Measurements from ENCODE around the gene S1PR5. TPM values are rescaled to one million over a fixed set of nuclear protein-coding genes. Genes with fewer than 3 reads are reported as not detected.
"Not testable (repeated sequence)": the region's sequence is repeated elsewhere in the genome, so short reads cannot be mapped to it uniquely, and the experiment has no call there.

S1PR5 gene
- polyA plus RNA-seq, 1 donor, result 0.96 TPM

DNA sequence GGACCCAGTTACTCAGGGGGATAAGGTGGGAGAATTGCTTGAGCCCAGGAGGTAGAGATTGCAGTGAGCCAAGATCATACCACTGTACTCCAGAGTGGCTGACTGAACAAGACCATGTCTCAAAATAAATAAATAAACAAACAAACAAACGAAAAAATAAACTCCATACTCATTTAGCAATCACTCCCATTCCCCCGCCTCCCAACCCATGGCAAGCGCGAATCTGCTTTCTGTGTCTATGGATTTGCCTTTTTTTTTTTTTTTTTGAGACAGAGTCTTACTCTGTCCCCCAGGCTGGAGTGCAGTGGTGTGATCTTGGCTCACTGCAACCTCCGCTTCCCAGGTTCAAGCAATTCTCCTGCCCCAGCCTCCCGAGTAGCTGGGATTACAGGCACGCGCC is 9.6 kb upstream of the S1PR5 start:
- H3K27me3 ChIP-seq (ENCODE audit: control insufficient read depth, insufficient read depth, low read length); H3K4me3 ChIP-seq (ENCODE audit: low read length); H3K27ac ChIP-seq (ENCODE audit: low read length); DNase-seq; H3K36me3 ChIP-seq (ENCODE audit: control insufficient read depth, insufficient read depth, low read length); H3K9me3 ChIP-seq (ENCODE audit: control insufficient read depth, low read depth, low read length); H3K4me1 ChIP-seq (ENCODE audit: control insufficient read depth, insufficient read depth, low read length): not testable (repeated sequence)
- no CpG with 5 or more reads among the region's 8 CpGs for WGBS (ENCODE audit: insufficient coverage, low lambda C conversion rate)

DNA sequence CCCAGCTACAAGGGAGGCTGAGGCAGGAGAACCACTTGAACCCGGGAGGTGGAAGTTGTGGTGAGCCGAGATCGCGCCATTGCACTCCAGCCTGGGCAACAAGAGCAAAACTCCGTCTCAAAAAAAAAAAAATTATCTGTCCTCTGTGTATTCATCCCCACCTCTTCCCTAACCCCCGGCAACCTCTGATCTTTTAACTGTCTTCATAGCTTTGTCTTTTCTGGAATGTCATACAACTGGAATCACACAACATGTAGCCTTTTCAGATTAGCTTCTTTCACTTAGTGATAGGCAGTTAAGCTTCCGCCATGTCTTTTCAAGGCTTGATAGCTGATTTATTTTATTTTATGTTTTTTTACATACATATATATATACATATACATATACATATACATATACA is 8.4 kb upstream of the S1PR5 start:
- H3K27me3 ChIP-seq (ENCODE audit: control insufficient read depth, insufficient read depth, low read length), result peaks cover 13% of the 10 kb centered on the region
- no peak for DNase-seq
- no peak overlapping the region for H3K27ac ChIP-seq (ENCODE audit: low read length)
- H3K4me3 ChIP-seq (ENCODE audit: low read length), result no peak overlapping the region
- H3K9me3 ChIP-seq (ENCODE audit: control insufficient read depth, low read depth, low read length), result no peaks in the 10 kb centered on the region
- no peaks in the 10 kb centered on the region for H3K36me3 ChIP-seq (ENCODE audit: control insufficient read depth, insufficient read depth, low read length)
- 74% methylated on average over 4 of the region's 7 CpGs for WGBS (ENCODE audit: insufficient coverage, low lambda C conversion rate)
- no peaks in the 10 kb centered on the region for H3K4me1 ChIP-seq (ENCODE audit: control insufficient read depth, insufficient read depth, low read length)

DNA sequence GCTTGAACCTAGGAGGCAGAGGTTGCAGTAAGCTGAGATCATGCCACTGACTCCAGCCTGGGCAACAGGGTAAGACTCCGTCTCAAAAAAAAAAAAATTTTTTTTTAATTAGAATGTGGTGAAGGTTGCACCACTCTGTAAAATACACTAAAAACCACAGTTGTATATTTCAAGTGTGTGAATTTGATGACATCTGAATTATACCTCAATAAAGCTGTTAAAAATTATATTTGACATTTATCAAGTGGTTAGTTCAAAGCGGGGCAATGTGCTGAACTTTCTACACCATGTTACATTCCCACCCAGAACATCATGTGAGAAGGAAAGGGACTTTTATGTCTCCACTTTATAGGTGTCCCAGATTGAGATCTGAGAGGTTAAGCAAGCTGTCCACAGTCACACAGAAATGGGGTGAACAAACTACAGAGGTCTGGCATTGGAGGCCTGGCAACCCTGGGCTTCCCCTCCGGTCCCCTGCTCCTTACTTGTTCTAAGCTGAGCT is 5.9 kb upstream of the S1PR5 start:
- no peaks in the 10 kb centered on the region for H3K4me1 ChIP-seq (ENCODE audit: control insufficient read depth, insufficient read depth, low read length)
- no peak overlapping the region for H3K4me3 ChIP-seq (ENCODE audit: low read length)
- no peaks in the 10 kb centered on the region for H3K9me3 ChIP-seq (ENCODE audit: control insufficient read depth, low read depth, low read length)
- no CpG with 5 or more reads among the region's 3 CpGs for WGBS (ENCODE audit: insufficient coverage, low lambda C conversion rate)
- no peak for DNase-seq
- H3K27me3 ChIP-seq (ENCODE audit: control insufficient read depth, insufficient read depth, low read length), result peaks cover 37% of the 10 kb centered on the region
- no peak overlapping the region for H3K27ac ChIP-seq (ENCODE audit: low read length)
- no peaks in the 10 kb centered on the region for H3K36me3 ChIP-seq (ENCODE audit: control insufficient read depth, insufficient read depth, low read length)

DNA sequence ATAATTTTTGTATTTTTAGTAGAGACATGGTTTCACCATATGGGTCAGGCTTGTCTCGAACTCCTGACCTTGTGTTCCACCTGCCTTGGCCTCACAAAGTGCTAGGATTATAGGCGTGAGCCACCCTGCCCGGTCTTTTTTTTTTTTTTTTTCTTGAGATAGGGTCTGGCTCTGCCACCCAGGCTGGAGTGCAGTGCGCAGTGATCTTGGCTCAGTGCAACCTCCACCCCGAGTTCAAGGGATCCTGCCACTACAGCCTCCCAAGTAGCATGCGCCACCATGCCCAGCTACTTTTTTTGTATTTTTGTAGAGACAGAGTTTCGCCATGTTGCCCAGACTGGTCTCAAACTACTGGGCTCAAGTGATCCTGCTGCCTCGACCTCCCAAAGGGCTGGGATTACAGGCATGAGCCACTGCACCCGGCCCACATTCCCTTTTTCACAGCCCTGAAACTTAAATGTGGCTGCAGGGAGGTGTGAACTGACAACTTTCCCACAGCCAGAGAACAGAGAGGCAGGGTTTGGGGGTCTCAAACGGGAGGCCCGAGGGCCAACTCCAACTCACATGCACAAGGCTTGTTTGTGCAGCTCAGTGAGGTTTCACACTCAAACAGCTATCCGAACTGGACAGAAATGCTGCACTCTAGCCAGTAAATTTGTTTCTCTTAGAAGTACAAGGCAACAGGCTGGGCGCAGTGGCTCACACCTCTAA is 4.4 kb upstream of the S1PR5 start:
- no peaks in the 10 kb centered on the region for H3K9me3 ChIP-seq (ENCODE audit: control insufficient read depth, low read depth, low read length)
- H3K27ac ChIP-seq (ENCODE audit: low read length), result no peak overlapping the region
- DNase-seq, result no peak
- H3K4me3 ChIP-seq (ENCODE audit: low read length), result no peak overlapping the region
- H3K4me1 ChIP-seq (ENCODE audit: control insufficient read depth, insufficient read depth, low read length), result peaks cover 5% of the 10 kb centered on the region
- WGBS (ENCODE audit: insufficient coverage, low lambda C conversion rate), result no CpG with 5 or more reads among the region's 13 CpGs
- H3K27me3 ChIP-seq (ENCODE audit: control insufficient read depth, insufficient read depth, low read length), result peaks cover 52% of the 10 kb centered on the region
- H3K36me3 ChIP-seq (ENCODE audit: control insufficient read depth, insufficient read depth, low read length), result no peaks in the 10 kb centered on the region

DNA sequence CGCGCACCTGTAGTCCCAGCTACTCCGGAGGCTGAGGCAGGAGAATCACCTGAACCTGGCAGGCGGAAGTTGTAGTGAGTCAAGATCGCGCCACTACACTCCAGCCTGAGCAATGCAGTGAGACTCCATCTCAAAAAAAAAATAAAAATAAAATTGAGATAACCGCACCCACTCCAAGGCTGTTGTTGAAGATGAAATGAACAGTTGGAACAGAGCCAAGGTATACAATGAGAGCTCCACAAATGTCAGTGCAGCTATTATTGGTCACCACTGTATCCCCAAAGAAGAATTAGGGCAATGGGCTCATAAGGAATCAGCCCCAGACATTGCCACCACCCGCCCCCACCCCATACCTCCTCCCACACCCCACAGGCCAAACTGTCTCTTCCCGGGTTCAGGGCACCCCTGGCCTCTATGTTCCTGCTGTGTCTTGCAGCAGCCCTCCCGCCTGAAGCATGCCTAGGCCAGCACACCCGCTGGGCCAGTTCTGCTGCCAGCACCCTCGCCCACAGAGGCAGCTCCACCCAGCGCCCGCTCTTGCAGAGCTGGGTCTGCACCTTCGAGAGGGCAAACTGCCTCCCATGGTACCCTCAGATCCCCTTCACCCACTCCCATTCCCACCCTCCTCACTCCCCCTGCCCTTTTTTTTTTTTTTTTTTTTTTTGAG is 3.5 kb upstream of the S1PR5 start:
- no CpG with 5 or more reads among the region's 15 CpGs for WGBS (ENCODE audit: insufficient coverage, low lambda C conversion rate)
- Histone ChIP-seq H3K4me1 (ENCODE audit: control insufficient read depth, insufficient read depth, low read length) (peaks cover 5% of the 10 kb centered on the region), H3K9me3 (ENCODE audit: control insufficient read depth, low read depth, low read length) (no peaks in the 10 kb centered on the region), H3K27me3 (ENCODE audit: control insufficient read depth, insufficient read depth, low read length) (peaks cover 61% of the 10 kb centered on the region), H3K36me3 (ENCODE audit: control insufficient read depth, insufficient read depth, low read length) (no peaks in the 10 kb centered on the region), H3K4me3 (ENCODE audit: low read length) (no peak overlapping the region), H3K27ac (ENCODE audit: low read length) (no peak overlapping the region)
- DNase-seq, result no peak

DNA sequence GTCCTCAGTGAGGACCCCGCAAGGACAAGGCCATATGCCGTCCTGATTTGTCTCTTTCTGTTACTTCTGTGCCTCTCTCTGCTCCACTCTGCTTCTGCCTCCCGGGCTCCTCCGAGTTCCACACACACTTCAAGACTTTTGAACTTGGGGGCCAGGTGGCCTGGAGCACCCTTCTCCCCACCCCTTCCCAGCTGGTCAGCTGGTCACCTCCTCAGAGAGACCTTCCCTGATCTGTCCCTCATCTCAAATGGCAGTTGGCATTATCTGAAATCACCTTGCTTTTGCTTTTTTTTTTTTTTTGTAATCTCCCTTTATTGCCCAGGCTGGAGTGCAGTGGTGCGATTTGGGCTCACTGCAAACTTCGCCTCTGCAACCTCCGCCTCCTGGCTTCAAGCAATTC is 2.2 kb upstream of the S1PR5 start:
- WGBS (ENCODE audit: insufficient coverage, low lambda C conversion rate), result 60% methylated on average over 3 of the region's 7 CpGs
- no peak overlapping the region for H3K4me3 ChIP-seq (ENCODE audit: low read length)
- H3K36me3 ChIP-seq (ENCODE audit: control insufficient read depth, insufficient read depth, low read length), result no peaks in the 10 kb centered on the region
- peaks cover 5% of the 10 kb centered on the region for H3K4me1 ChIP-seq (ENCODE audit: control insufficient read depth, insufficient read depth, low read length)
- H3K27me3 ChIP-seq (ENCODE audit: control insufficient read depth, insufficient read depth, low read length), result peaks cover 74% of the 10 kb centered on the region
- H3K9me3 ChIP-seq (ENCODE audit: control insufficient read depth, low read depth, low read length), result peaks cover 5% of the 10 kb centered on the region
- DNase-seq, result no peak
- H3K27ac ChIP-seq (ENCODE audit: low read length), result no peak overlapping the region

DNA sequence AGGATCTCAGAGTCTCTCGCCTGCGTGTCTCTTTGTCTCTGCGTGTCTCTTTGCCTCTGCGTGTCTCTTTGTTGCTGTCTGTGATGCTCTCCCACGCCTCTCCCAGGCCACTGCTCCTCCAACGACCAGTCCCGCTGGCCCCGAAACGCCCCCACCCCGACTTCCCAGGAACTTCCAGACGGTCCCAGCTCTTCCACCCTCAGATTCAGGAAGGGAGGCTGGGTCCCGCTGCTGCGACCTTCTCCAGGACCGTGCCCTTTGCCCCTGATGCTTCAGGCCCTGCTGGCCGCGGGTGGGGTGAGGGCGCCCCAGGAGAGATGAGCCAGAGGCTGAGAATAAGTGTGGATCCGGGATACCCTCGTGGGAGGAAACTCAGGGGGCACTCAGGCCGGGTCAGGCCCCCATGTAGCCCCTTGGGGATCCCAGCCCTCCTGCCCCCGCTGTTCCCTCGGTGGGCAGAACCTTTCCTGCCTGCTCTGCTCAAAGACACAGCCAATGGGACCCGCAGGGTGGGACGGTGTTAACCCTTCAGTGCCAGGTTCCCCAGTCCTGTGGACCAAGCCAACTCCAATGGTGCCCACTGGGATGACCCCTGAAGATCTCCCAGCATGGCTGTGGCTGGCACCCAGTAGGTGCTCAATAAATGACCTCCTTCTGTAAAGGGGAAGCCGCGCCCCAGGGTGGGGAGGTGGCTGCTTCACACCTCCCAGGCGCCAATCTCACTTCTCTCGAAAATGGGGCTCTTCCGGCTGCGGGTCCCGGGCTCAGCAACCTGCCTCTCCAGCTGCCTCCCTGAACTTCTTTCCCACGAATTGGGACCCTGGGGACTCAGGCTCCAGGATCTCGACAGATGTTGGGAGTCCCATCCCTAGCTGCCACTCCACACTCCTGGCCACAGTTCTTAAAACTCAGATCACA is 1.5 kb upstream of the S1PR5 start:
- no peak for DNase-seq
- Histone ChIP-seq H3K9me3 (ENCODE audit: control insufficient read depth, low read depth, low read length) (peaks cover 5% of the 10 kb centered on the region), H3K27ac (ENCODE audit: low read length) (no peak overlapping the region), H3K4me1 (ENCODE audit: control insufficient read depth, insufficient read depth, low read length) (peaks cover 5% of the 10 kb centered on the region), H3K4me3 (ENCODE audit: low read length) (no peak overlapping the region), H3K36me3 (ENCODE audit: control insufficient read depth, insufficient read depth, low read length) (no peaks in the 10 kb centered on the region), H3K27me3 (ENCODE audit: control insufficient read depth, insufficient read depth, low read length) (peaks cover 77% of the 10 kb centered on the region)
- WGBS (ENCODE audit: insufficient coverage, low lambda C conversion rate), result 4% methylated on average over 4 of the region's 33 CpGs

DNA sequence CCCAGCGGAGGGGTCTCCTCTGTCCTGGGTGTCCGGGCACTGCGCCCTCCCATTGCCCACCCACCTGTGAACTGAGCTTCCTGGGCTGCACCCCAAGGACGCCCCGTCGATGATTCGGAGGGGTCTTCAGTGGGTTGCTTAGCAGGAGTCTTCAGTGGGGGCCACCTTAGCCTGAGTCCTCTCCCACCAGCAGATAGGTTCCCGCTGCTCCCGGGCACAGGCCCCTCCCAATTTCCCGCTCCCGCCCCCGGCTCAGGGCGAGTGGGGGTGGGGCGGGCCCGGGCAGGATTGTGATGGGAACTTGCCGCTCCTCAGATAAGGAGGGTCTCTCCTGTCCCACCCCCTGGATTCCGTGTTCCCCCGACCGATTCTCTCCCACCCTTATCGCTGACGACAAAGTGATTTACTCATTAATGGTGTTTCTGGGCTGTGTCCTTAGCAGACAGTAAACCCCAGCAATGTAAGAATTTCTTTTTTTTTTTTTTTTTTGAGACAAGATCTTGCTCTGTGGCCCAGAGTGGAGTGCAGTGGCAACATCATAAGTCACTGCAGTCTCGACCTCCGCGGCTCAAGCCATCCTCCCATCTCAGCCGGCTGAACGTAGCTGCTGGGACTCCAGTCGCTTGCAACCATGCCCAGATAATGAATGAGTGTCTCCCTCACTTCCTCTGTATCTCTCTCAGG is 655 bp upstream of the S1PR5 start:
- WGBS (ENCODE audit: insufficient coverage, low lambda C conversion rate), result no CpG with 5 or more reads among the region's 27 CpGs
- Histone ChIP-seq H3K36me3 (ENCODE audit: control insufficient read depth, insufficient read depth, low read length) (no peaks in the 10 kb centered on the region), H3K4me3 (ENCODE audit: low read length) (peak overlapping the region; percentile 10), H3K27me3 (ENCODE audit: control insufficient read depth, insufficient read depth, low read length) (peaks cover 85% of the 10 kb centered on the region), H3K27ac (ENCODE audit: low read length) (no peak overlapping the region), H3K4me1 (ENCODE audit: control insufficient read depth, insufficient read depth, low read length) (peaks cover 5% of the 10 kb centered on the region), H3K9me3 (ENCODE audit: control insufficient read depth, low read depth, low read length) (peaks cover 5% of the 10 kb centered on the region)
- DNase-seq, result no peak

DNA sequence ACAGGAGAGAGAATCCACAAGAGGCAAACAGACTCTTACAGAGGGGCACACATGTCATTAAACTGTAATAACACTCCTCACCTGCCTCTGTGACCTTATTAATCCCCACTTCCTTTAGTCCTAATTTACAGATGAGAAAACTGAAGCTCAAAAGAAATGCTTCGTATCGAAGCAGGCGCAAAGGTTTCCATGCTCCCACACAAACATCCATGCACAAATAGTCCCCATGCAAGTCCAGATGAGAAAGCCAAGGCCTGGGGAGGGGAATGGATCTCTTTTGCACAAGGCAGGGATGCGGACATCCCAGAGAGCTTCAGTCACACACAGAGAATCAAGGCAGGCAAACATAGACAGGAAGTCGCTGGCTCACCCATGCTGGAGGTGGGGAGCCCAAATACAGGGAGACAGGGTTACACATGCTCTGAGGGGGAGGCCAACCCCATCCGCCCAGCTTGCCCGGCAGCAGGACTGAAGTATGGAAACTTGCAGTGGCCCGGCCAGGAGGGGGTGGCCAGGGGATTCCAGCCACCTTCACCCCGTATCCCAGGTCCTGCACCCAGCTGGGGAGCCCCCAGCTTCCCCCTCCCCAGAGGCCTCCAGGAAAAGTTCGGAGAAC is 468 bp downstream of the S1PR5 start:
- Histone ChIP-seq H3K36me3 (ENCODE audit: control insufficient read depth, insufficient read depth, low read length) (no peaks in the 10 kb centered on the region), H3K27me3 (ENCODE audit: control insufficient read depth, insufficient read depth, low read length) (peaks cover 90% of the 10 kb centered on the region), H3K4me1 (ENCODE audit: control insufficient read depth, insufficient read depth, low read length) (peaks cover 5% of the 10 kb centered on the region), H3K9me3 (ENCODE audit: control insufficient read depth, low read depth, low read length) (peaks cover 5% of the 10 kb centered on the region), H3K4me3 (ENCODE audit: low read length) (no peak overlapping the region), H3K27ac (ENCODE audit: low read length) (no peak overlapping the region)
- no CpG with 5 or more reads among the region's 10 CpGs for WGBS (ENCODE audit: insufficient coverage, low lambda C conversion rate)
- no peak for DNase-seq

DNA sequence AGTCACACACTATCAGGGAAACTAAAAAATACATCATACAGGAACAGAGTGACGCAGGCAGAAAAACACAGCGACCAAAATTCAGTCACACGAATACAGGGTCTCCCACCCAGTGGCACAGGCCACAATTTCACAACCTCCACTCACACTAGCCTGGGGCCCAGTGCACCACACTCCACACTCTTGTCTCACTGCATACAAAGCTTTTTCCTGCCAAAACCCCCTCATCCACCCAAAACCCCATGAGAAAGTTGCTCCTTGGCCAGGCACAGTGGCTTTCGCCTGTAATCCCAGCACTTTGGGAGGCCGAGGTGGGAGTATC is 1.2 kb downstream of the S1PR5 start:
- no peaks in the 10 kb centered on the region for H3K36me3 ChIP-seq (ENCODE audit: control insufficient read depth, insufficient read depth, low read length)
- no peak for DNase-seq
- H3K27ac ChIP-seq (ENCODE audit: low read length), result no peak overlapping the region
- peaks cover 5% of the 10 kb centered on the region for H3K4me1 ChIP-seq (ENCODE audit: control insufficient read depth, insufficient read depth, low read length)
- peaks cover 89% of the 10 kb centered on the region for H3K27me3 ChIP-seq (ENCODE audit: control insufficient read depth, insufficient read depth, low read length)
- WGBS (ENCODE audit: insufficient coverage, low lambda C conversion rate), result 80% methylated on average over 3 of the region's 5 CpGs
- H3K9me3 ChIP-seq (ENCODE audit: control insufficient read depth, low read depth, low read length), result peaks cover 5% of the 10 kb centered on the region
- no peak overlapping the region for H3K4me3 ChIP-seq (ENCODE audit: low read length)
